Neural progenitor cell (in vitro differentiated cells): ENCODE data around the gene LHCGR.

Experiments used
- EZH2phosphoT487 ChIP-seq: fragments of 200-600 bp; sonication (generic); IDR thresholded peaks from 2 replicates; pipeline ENCODE4 v1.6.1; 2017; ENCODE audit warnings: antibody characterized with exemption
- TF ChIP-seq, protein P1 (sequence below): fragments of 200-600 bp; sonication (generic); IDR thresholded peaks from 2 replicates; pipeline ENCODE4 v1.5.1; 2017; ENCODE audit warnings: antibody characterized with exemption, mild to moderate bottlenecking

DNA sequence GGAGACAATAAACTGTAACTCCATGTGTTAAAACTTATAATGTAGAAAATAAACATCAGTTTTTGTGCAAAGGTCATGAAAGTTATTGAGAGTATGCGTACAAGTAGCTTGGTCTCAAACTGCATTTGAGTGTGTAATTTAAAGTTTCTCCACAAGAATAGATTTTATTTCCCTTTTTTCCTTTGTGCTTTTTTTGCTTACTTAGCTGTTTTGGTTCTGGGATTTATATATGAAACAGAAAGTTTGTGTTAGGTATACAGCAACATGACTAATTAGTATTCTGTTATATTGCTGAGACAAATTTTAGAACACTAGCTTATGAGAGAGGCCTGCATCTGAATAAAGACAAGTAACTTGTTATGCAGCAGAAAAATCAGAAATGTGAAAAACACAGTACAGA lies 70.4 kb downstream of the LHCGR start:
- TF ChIP-seq, protein P1, sequence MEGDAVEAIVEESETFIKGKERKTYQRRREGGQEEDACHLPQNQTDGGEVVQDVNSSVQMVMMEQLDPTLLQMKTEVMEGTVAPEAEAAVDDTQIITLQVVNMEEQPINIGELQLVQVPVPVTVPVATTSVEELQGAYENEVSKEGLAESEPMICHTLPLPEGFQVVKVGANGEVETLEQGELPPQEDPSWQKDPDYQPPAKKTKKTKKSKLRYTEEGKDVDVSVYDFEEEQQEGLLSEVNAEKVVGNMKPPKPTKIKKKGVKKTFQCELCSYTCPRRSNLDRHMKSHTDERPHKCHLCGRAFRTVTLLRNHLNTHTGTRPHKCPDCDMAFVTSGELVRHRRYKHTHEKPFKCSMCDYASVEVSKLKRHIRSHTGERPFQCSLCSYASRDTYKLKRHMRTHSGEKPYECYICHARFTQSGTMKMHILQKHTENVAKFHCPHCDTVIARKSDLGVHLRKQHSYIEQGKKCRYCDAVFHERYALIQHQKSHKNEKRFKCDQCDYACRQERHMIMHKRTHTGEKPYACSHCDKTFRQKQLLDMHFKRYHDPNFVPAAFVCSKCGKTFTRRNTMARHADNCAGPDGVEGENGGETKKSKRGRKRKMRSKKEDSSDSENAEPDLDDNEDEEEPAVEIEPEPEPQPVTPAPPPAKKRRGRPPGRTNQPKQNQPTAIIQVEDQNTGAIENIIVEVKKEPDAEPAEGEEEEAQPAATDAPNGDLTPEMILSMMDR: no peak
- no peak for TF ChIP-seq EZH2phosphoT487
